ENCODE results near the gene TP73.
A peak's percentile ranks its signal among the peaks of the same experiment; 100 is the strongest.

TP73 gene

GRCh38 chr1:3654549-3655281 is 2.4 kb downstream of the TP73 start:
- no peak for TF ChIP-seq CTCF (IDR thresholded peaks at IDR 0.05; ENCODE audit: low read depth, low read length, missing control alignments)
- H3K4me3 ChIP-seq (ENCODE audit: low read depth, low read length), result peak overlapping the region; percentile 19; the same call in 1 of the 2 replicates
- no peak for DNase-seq (ENCODE audit: low read depth)

GRCh38 chr1:3656450-3657095 is 4.3 kb downstream of the TP73 start:
- peak overlapping the region; percentile 25 for H3K4me3 ChIP-seq (ENCODE audit: low read depth, low read length)
- DNase-seq (ENCODE audit: low read depth), result no peak
- TF ChIP-seq CTCF (IDR thresholded peaks at IDR 0.05; ENCODE audit: low read depth, low read length, missing control alignments), result no peak

- no peak for TF ChIP-seq CTCF (IDR thresholded peaks at IDR 0.05; ENCODE audit: low read depth, low read length, missing control alignments)
- peak overlapping the region; percentile 25 for H3K4me3 ChIP-seq (ENCODE audit: low read depth, low read length)
Observed at GRCh38 chr1:3657096-3657475, 4.8 kb downstream of the TP73 start.

GRCh38 chr1:3657578-3658230 is 5.4 kb downstream of the TP73 start:
- no peak for TF ChIP-seq CTCF (IDR thresholded peaks at IDR 0.05; ENCODE audit: low read depth, low read length, missing control alignments)
- DNase-seq (ENCODE audit: low read depth), result no peak
- no peak overlapping the region; the same call in 1 of the 2 replicates for H3K4me3 ChIP-seq (ENCODE audit: low read depth, low read length)

More at GRCh38 chr1:3657096-3657475, 4.8 kb downstream of the TP73 start:
- DNase-seq (ENCODE audit: low read depth), result no peak

- DNase-seq (ENCODE audit: low read depth), result no peak
Observed at GRCh38 chr1:3658231-3658615, 5.9 kb downstream of the TP73 start.

GRCh38 chr1:3659093-3659492 is 6.8 kb downstream of the TP73 start:
- H3K4me3 ChIP-seq (ENCODE audit: low read depth, low read length), result no peak overlapping the region
- TF ChIP-seq CTCF (IDR thresholded peaks at IDR 0.05; ENCODE audit: low read depth, low read length, missing control alignments), result no peak
- DNase-seq (ENCODE audit: low read depth), result no peak

More at GRCh38 chr1:3658231-3658615, 5.9 kb downstream of the TP73 start:
- H3K4me3 ChIP-seq (ENCODE audit: low read depth, low read length), result no peak overlapping the region
- no peak for TF ChIP-seq CTCF (IDR thresholded peaks at IDR 0.05; ENCODE audit: low read depth, low read length, missing control alignments)

Data from GM12864 (cell line).